K562 (cell line): ENCODE results near the gene IRF9. TPM values are rescaled to one million over a fixed set of nuclear protein-coding genes. Genes with fewer than 3 reads are reported as not detected.

Experiments
- BCOR ChIP-seq: fragments of 450-650 bp; IDR thresholded peaks from 2 replicates; pipeline ENCODE4 v1.6.1; 2016
- EP400 ChIP-seq: fragments of 450-650 bp; IDR thresholded peaks from 2 replicates; pipeline ENCODE4 v1.6.1; 2017; ENCODE audit warnings: antibody characterized with exemption, mild to moderate bottlenecking, moderate library complexity
- ETV5 ChIP-seq: sonication (generic); formaldehyde crosslinking; IDR thresholded peaks from 2 replicates; pipeline ENCODE4 v1.4.0; 2020; ENCODE audit warnings: low read depth, mild to moderate bottlenecking, missing genetic modification reagents
- FOXA3 ChIP-seq, 2 experiments: fragments of 450-650 bp in 1 of 2; sonication (generic) in 1 of 2; formaldehyde crosslinking; IDR thresholded peaks in 1 of 2; conservative IDR thresholded peaks in 1 of 2; 2 replicates each; pipeline versions ENCODE4 v1.4.0 to v1.8.0; 2020 to 2022; ENCODE audit warnings: mild to moderate bottlenecking in 2 of 2, missing genetic modification reagents in 1 of 2
- GATAD2A ChIP-seq: fragments of 450-650 bp; IDR thresholded peaks from 2 replicates; pipeline ENCODE4 v1.6.1; 2017
- ILK ChIP-seq: fragments of 450-650 bp; IDR thresholded peaks from 2 replicates; pipeline ENCODE4 v1.6.1; 2016; ENCODE audit warnings: missing genetic modification characterization, low read depth, mild to moderate bottlenecking, missing compliant biosample characterization, moderate library complexity, borderline replicate concordance
- KDM1A ChIP-seq, 2 experiments: fragments of 450-650 bp; IDR thresholded peaks; 2 replicates each; pipeline ENCODE4 v1.6.1; 2016; ENCODE audit warnings: mild to moderate bottlenecking in 2 of 2
- KLF10 ChIP-seq: fragments of 250-450 bp; sonication (Bioruptor Pico); IDR thresholded peaks from 2 replicates; pipeline ENCODE4 v1.6.1; 2021; ENCODE audit warnings: matching md5 sums
- L3MBTL2 ChIP-seq: fragments of 450-650 bp; IDR thresholded peaks from 2 replicates; pipeline ENCODE4 v1.6.1; 2016; ENCODE audit warnings: mild to moderate bottlenecking, moderate library complexity
- OTX1 ChIP-seq: fragments of 450-650 bp; formaldehyde crosslinking; IDR thresholded peaks from 2 replicates; pipeline ENCODE4 v1.4.0; 2022; ENCODE audit warnings: mild to moderate bottlenecking
- POU5F1 ChIP-seq: fragments of 150-350 bp; IDR thresholded peaks from 2 replicates; pipeline ENCODE4 v1.6.1; 2014; ENCODE audit warnings: borderline replicate concordance, low read length, low read depth, mild to moderate bottlenecking; ENCODE audit not compliant: partially characterized antibody
- PRMT5 ChIP-seq: sonication (generic); formaldehyde crosslinking; IDR thresholded peaks from 2 replicates; pipeline ENCODE4 v1.5.0; 2020; ENCODE audit warnings: missing genetic modification reagents
- SMC3 ChIP-seq: conservative IDR thresholded peaks from 2 replicates; pipeline ENCODE4 v1.6.1; 2011; ENCODE audit warnings: low read depth, low read length, improper control_type of control experiment; ENCODE audit not compliant: insufficient read depth
- SP1 ChIP-seq: sonication (generic); formaldehyde crosslinking; IDR thresholded peaks from 2 replicates; pipeline ENCODE4 v1.8.1; 2022; ENCODE audit warnings: mild to moderate bottlenecking, missing genetic modification reagents
- TEAD2 ChIP-seq: fragments of 450-650 bp; IDR thresholded peaks from 2 replicates; pipeline ENCODE4 v1.6.1; 2016; ENCODE audit warnings: missing genetic modification characterization, control low read depth, missing compliant biosample characterization
- TSC22D4 ChIP-seq: fragments of 450-650 bp; IDR thresholded peaks from 2 replicates; pipeline ENCODE4 v1.6.1; 2016; ENCODE audit warnings: missing genetic modification characterization, missing biosample characterization, control low read depth
- U2AF2 ChIP-seq: fragments of 200-400 bp; formaldehyde crosslinking; optimal IDR thresholded peaks from 2 replicates; pipeline ENCODE3; 2017; ENCODE audit warnings: low read depth, mild to moderate bottlenecking, low read length
- ZC3H8 ChIP-seq: fragments of 450-650 bp; IDR thresholded peaks from 2 replicates; pipeline ENCODE4 v1.6.1; 2017
- ZNF263 ChIP-seq: sonication (generic); formaldehyde crosslinking; IDR thresholded peaks from 2 replicates; pipeline ENCODE4 v1.8.0; 2022; ENCODE audit warnings: mild to moderate bottlenecking, missing genetic modification reagents, borderline replicate concordance
- ZNF76 ChIP-seq: fragments of 250-450 bp; sonication (Bioruptor Pico); IDR thresholded peaks from 2 replicates; pipeline ENCODE4 v1.4.0; 2020; ENCODE audit warnings: mild to moderate bottlenecking, moderate library complexity, borderline replicate concordance
- ZNF778 ChIP-seq: fragments of 450-650 bp; formaldehyde crosslinking; IDR thresholded peaks from 2 replicates; pipeline ENCODE4 v1.4.0; 2020; ENCODE audit warnings: mild to moderate bottlenecking, moderate library complexity
- ZNF780A ChIP-seq: fragments of 250-450 bp; sonication (Bioruptor Pico); IDR thresholded peaks from 2 replicates; pipeline ENCODE4 v1.5.0; 2021; ENCODE audit warnings: mild to moderate bottlenecking
- polyA plus RNA-seq, 8 experiments: library from polyadenylated mRNA; depleted of rRNA in 4 of 8; stranded (reverse) in 5 of 8; unstranded in 3 of 8; fragments of >200 nt; fragmentation: Nextera tagmentation in 2 of 8; fragmentation: Illumina TruSeq in 1 of 8; extraction: Ambion mirVana in 2 of 8; extraction: Trizol in 1 of 8; gene quantifications; 2 replicates each; pipeline versions ENCODE4 v1.2.1 to v1.2.3, GENCODE V29; 2011 to 2014; ENCODE audit warnings: inconsistent platforms in 1 of 8, missing spikeins in 1 of 8
- total RNA-seq, 7 experiments: library from RNA; depleted of rRNA in 6 of 7; stranded (reverse); fragments of >200 nt in 6 of 7; fragmentation: Illumina TruSeq in 2 of 7; extraction: Trizol in 2 of 7; gene quantifications; 2 replicates each; pipeline versions ENCODE4 v1.2.1 to v1.2.3, GENCODE V29; 2011 to 2021; ENCODE audit warnings: low replicate concordance in 1 of 7
- TF ChIP-seq, protein P1 (sequence below): fragments of 450-650 bp; conservative IDR thresholded peaks from 2 replicates; pipeline ENCODE4 v1.6.1; 2016; ENCODE audit warnings: missing genetic modification characterization, low read depth, mild to moderate bottlenecking, control low read depth, missing compliant biosample characterization
- TF ChIP-seq, protein P2 (sequence below): fragments of 250-450 bp; sonication (Bioruptor Pico); IDR thresholded peaks from 2 replicates; pipeline ENCODE4 v1.5.0; 2022; ENCODE audit warnings: mild to moderate bottlenecking
- TF ChIP-seq, protein P3 (sequence below): sonication (generic); formaldehyde crosslinking; IDR thresholded peaks from 2 replicates; pipeline ENCODE4 v1.8.1; 2022; ENCODE audit warnings: missing genetic modification reagents

IRF9 gene
- total and polyA plus RNA-seq, 9 of the 15 experiments (the other 6 are each of a cell fraction or from before 2014, with no cell fraction given) = 0.79 to 14.8 (median 6.1) TPM

GRCh38 chr14:24160850-24161804, at the start of gene IRF9 (continued):
- no peak for TF ChIP-seq ZC3H8
- TF ChIP-seq TSC22D4 = no peak
- no peak for TF ChIP-seq U2AF2
- TF ChIP-seq, protein P1, sequence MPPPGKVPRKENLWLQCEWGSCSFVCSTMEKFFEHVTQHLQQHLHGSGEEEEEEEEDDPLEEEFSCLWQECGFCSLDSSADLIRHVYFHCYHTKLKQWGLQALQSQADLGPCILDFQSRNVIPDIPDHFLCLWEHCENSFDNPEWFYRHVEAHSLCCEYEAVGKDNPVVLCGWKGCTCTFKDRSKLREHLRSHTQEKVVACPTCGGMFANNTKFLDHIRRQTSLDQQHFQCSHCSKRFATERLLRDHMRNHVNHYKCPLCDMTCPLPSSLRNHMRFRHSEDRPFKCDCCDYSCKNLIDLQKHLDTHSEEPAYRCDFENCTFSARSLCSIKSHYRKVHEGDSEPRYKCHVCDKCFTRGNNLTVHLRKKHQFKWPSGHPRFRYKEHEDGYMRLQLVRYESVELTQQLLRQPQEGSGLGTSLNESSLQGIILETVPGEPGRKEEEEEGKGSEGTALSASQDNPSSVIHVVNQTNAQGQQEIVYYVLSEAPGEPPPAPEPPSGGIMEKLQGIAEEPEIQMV (tag) = no peak
- TF ChIP-seq L3MBTL2 = peak; percentile 46
- TF ChIP-seq OTX1 = 0 out of 2 replicates have a peak, but pooled peaks have one; percentile 3
- no peak for TF ChIP-seq TEAD2 (tag)
- peak; percentile 75 for TF ChIP-seq SP1 (CRISPR knock-in tag)
- TF ChIP-seq ILK (tag) = no peak
- TF ChIP-seq GATAD2A = no peak
- TF ChIP-seq BCOR = no peak
- peak; percentile 80 for TF ChIP-seq EP400
- peak; percentile 37 to 44; a peak in 2 of 4 replicates for TF ChIP-seq KDM1A (IDR thresholded peaks at IDR 0.05)
- TF ChIP-seq ZNF780A (CRISPR knock-in tag) = no peak
- peak; percentile 74 for TF ChIP-seq SMC3
- TF ChIP-seq POU5F1 = no peak
- TF ChIP-seq PRMT5 (CRISPR knock-in tag) = no peak
- TF ChIP-seq, protein P2, sequence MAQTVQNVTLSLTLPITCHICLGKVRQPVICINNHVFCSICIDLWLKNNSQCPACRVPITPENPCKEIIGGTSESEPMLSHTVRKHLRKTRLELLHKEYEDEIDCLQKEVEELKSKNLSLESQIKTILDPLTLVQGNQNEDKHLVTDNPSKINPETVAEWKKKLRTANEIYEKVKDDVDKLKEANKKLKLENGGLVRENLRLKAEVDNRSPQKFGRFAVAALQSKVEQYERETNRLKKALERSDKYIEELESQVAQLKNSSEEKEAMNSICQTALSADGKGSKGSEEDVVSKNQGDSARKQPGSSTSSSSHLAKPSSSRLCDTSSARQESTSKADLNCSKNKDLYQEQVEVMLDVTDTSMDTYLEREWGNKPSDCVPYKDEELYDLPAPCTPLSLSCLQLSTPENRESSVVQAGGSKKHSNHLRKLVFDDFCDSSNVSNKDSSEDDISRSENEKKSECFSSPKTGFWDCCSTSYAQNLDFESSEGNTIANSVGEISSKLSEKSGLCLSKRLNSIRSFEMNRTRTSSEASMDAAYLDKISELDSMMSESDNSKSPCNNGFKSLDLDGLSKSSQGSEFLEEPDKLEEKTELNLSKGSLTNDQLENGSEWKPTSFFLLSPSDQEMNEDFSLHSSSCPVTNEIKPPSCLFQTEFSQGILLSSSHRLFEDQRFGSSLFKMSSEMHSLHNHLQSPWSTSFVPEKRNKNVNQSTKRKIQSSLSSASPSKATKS (CRISPR knock-in tag) = no peak
- TF ChIP-seq, protein P3, sequence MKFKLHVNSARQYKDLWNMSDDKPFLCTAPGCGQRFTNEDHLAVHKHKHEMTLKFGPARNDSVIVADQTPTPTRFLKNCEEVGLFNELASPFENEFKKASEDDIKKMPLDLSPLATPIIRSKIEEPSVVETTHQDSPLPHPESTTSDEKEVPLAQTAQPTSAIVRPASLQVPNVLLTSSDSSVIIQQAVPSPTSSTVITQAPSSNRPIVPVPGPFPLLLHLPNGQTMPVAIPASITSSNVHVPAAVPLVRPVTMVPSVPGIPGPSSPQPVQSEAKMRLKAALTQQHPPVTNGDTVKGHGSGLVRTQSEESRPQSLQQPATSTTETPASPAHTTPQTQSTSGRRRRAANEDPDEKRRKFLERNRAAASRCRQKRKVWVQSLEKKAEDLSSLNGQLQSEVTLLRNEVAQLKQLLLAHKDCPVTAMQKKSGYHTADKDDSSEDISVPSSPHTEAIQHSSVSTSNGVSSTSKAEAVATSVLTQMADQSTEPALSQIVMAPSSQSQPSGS (CRISPR knock-in tag) = no peak
- no peak for TF ChIP-seq ETV5 (CRISPR knock-in tag)
- TF ChIP-seq ZNF778 (CRISPR knock-in tag) = no peak
- TF ChIP-seq KLF10 (CRISPR knock-in tag) = no peak
- TF ChIP-seq FOXA3 (CRISPR knock-in tag; conservative IDR thresholded peaks at IDR 0.05 in 1 of 2, IDR thresholded peaks at IDR 0.05 in 1 of 2) = no peak
- no peak for TF ChIP-seq ZNF76 (CRISPR knock-in tag)
- TF ChIP-seq ZNF263 (CRISPR knock-in tag) = no peak
